Stomach (tissue), 9 donors: ENCODE measurements around the gene NUDT1. TPM values are rescaled to one million over a fixed set of nuclear protein-coding genes. Genes with fewer than 3 reads are reported as not detected.
"Not testable (repeated sequence)": the region's sequence is repeated elsewhere in the genome, so short reads cannot be mapped to it uniquely, and the experiment has no call there.

Source experiments
- DNase-seq, 2 donors: peaks; one replicate each; pipeline versions ENCODE4 v3.0.0 to v3.0.0-alpha.2; 2013 to 2019
- H3K27ac ChIP-seq, 5 donors: fragments of 200-600 bp in 4 of 5; sonication (generic) in 4 of 5; one replicate each; pipeline ENCODE4 v1.5.1; 2013 to 2019; ENCODE audit warnings: mild to moderate bottlenecking in 1 of 5, moderate library complexity in 1 of 5
- H3K27me3 ChIP-seq, 3 donors: fragments of 200-600 bp; sonication (generic); one replicate each; pipeline ENCODE4 v1.5.1; 2017 to 2019; ENCODE audit warnings: mixed run types in 1 of 3
- H3K36me3 ChIP-seq, 4 donors: fragments of 200-600 bp; sonication (generic); 1 replicate in 3 of 4; 2 replicates in 1 of 4; pipeline ENCODE4 v1.5.1; 2016 to 2019
- H3K4me1 ChIP-seq, 4 donors: fragments of 200-600 bp; sonication (generic); one replicate each; pipeline ENCODE4 v1.5.1; 2016 to 2019
- H3K4me3 ChIP-seq, 4 donors: fragments of 200-600 bp; sonication (generic) in 3 of 4; one replicate each; pipeline ENCODE4 v1.5.1; 2016 to 2019; ENCODE audit warnings: mild to moderate bottlenecking in 1 of 4
- H3K9me3 ChIP-seq, 4 donors: fragments of 200-600 bp; sonication (generic); one replicate each; pipeline ENCODE4 v1.5.1; 2016 to 2019
- CTCF ChIP-seq, 7 experiments: fragments of 450-650 bp in 4 of 7; fragments of 200-600 bp in 3 of 7; sonication (generic) in 3 of 7; IDR thresholded peaks; one replicate each; pipeline ENCODE4 v1.5.1; 2016 to 2019; ENCODE audit warnings: antibody characterized with exemption in 7 of 7, control low read depth in 2 of 7, mild to moderate bottlenecking in 1 of 7
- EP300 ChIP-seq: sonication (generic); formaldehyde crosslinking; IDR thresholded peaks from one replicate; pipeline ENCODE4 v1.6.1; 2017; ENCODE audit warnings: antibody characterized with exemption
- POLR2A ChIP-seq, 4 donors: fragments of 450-650 bp; IDR thresholded peaks; one replicate each; pipeline ENCODE4 v1.6.1; 2016; ENCODE audit warnings: antibody characterized with exemption in 4 of 4, control low read depth in 2 of 4, mild to moderate bottlenecking in 1 of 4, moderate library complexity in 1 of 4
- POLR2AphosphoS5 ChIP-seq, 3 donors: sonication (generic); formaldehyde crosslinking; IDR thresholded peaks; one replicate each; pipeline ENCODE4 v1.6.1; 2016; ENCODE audit warnings: antibody characterized with exemption in 3 of 3
- WGBS, 5 donors: extraction: QIAGEN DNeasy Blood & Tissue Kit in 3 of 5; methylation state at CpG; one replicate each; pipeline versions ENCODE4 v1.1.5 to v1.1.7; 2013 to 2018; 5-methylcytosine and 5-hydroxymethylcytosine counted together
- intact Hi-C: fragments of 100-400 bp; cut with DNase I; formaldehyde crosslinking; loops from one replicate; pipeline ENCODE4 v1.15.1; 2023; ENCODE audit warnings: low total_unique reads
- polyA plus RNA-seq, 3 donors: library from polyadenylated mRNA; stranded (reverse); fragments of 200-250 nt; gene quantifications; one replicate each; pipeline ENCODE4 v1.2.3, GENCODE V29; 2013
- total RNA-seq, 5 donors: library from RNA; depleted of rRNA; stranded (reverse); fragments of >200 nt; gene quantifications; one replicate each; pipeline versions ENCODE4 v1.1.0 to v1.2.3, GENCODE V29; 2014 to 2016
- donor health status: healthy with polysubstance abuse.
- donor health status: Bipolar disorder and iron deficiency.
- donor health status: healthy.

Gene NUDT1
- total and polyA plus RNA-seq, 8 donors: 4.6 to 37.1 (median 12.0) TPM; not detected in 2

DNA sequence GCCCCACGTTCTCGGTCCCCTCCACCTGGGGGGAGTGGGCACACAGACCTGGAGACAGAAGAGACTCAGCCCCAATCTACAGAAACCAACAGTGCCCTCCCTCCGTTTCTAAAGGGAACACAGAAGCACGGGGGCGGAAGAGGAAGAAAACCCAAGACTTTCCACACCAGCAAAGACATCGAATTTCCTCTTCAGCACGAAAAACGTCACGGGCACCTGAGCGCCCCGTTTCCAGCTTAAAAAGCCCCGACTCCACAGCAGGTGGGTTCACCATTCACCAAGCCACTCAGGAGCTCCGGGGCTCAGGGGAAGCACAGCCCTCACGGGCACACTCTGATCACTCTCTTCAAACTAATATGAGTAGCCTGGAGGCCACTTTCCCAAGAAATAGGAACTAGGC is 19.6 kb downstream of the NUDT1 start:
- Histone ChIP-seq H3K27ac (peak overlapping the region in 1 of 5 donors; percentile 24), H3K27me3 (no peaks in the 10 kb centered on the region), H3K4me3 (no peak overlapping the region), H3K36me3 (peaks cover 11 to 61% (median 55%) of the 10 kb centered on the region in 4 donors), H3K9me3 (no peaks in the 10 kb centered on the region), H3K4me1 (no peaks in the 10 kb centered on the region)
- DNase-seq: no peak
- TF ChIP-seq CTCF (IDR thresholded peaks at IDR 0.05) (no peak), POLR2AphosphoS5 (IDR thresholded peaks at IDR 0.05) (no peak), POLR2A (IDR thresholded peaks at IDR 0.05) (no peak), EP300 (no peak)
- intact Hi-C loops: no loop called here
- 73 to 88% (median 86%) methylated on average over 14 of the region's 14 CpGs for WGBS, 5 donors

- TF ChIP-seq EP300: no peak
- no peak for TF ChIP-seq POLR2AphosphoS5 (IDR thresholded peaks at IDR 0.05)
- TF ChIP-seq CTCF (IDR thresholded peaks at IDR 0.05): no peak
- no peak for TF ChIP-seq POLR2A (IDR thresholded peaks at IDR 0.05)
- WGBS, 5 donors: 90 to 95% (median 92%) methylated on average over 12 to 18 of the region's 18 CpGs
- no peaks in the 10 kb centered on the region for H3K9me3 ChIP-seq
- DNase-seq: no peak
- intact Hi-C loops: no loop called here
- peaks cover 11 to 47% (median 43%) of the 10 kb centered on the region in 4 donors for H3K36me3 ChIP-seq
- H3K4me3 ChIP-seq: no peak overlapping the region
- H3K27ac ChIP-seq: no peak overlapping the region
- H3K27me3 ChIP-seq: no peaks in the 10 kb centered on the region
- H3K4me1 ChIP-seq: no peaks in the 10 kb centered on the region
These were observed 21.1 kb downstream of the NUDT1 start for GRCh38 chr7:2263176-2263575.

DNA sequence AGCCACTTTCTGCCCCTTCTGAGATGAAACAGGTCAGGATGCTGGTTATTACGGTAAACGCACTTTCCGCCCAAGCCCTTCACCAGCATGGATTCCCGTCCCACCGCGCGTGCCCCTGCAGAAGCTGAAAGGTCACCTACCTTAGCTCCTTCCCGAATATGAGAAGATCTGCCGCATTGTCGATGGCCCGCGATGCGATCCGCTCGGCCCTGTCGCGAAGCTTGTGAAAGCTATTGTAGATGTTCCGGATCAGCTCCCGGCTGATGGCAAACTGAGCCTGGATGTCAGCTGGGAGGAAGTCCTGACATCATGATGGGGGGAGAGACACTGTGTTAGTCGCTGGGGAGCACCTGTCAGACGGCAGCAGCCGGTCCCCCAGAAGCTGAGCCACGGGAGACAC is 22.1 kb downstream of the NUDT1 start:
- intact Hi-C loops: no loop called here
- 97 to 98% (median 97%) methylated on average over 23 of the region's 23 CpGs for whole genome bisulfite sequencing, 5 donors
- no peak for DNase-seq
- Histone ChIP-seq H3K4me3 (no peak overlapping the region), H3K9me3 (no peaks in the 10 kb centered on the region), H3K36me3 (peaks cover 11 to 45% (median 35%) of the 10 kb centered on the region in 4 donors), H3K27ac (no peak overlapping the region), H3K27me3 (no peaks in the 10 kb centered on the region), H3K4me1 (no peaks in the 10 kb centered on the region)
- TF ChIP-seq EP300 (no peak), POLR2AphosphoS5 (IDR thresholded peaks at IDR 0.05) (no peak), CTCF (IDR thresholded peaks at IDR 0.05) (no peak)

- Histone ChIP-seq H3K4me3 (no peak overlapping the region), H3K27ac (no peak overlapping the region), H3K4me1 (no peaks in the 10 kb centered on the region), H3K27me3 (no peaks in the 10 kb centered on the region), H3K9me3 (no peaks in the 10 kb centered on the region), H3K36me3 (peaks cover 14 to 58% (median 54%) of the 10 kb centered on the region in 4 donors)
- 71 to 81% (median 75%) methylated on average over 10 of the region's 10 CpGs for WGBS, 5 donors
- intact Hi-C loops: no loop called here
- no peak for TF ChIP-seq EP300
- TF ChIP-seq CTCF (IDR thresholded peaks at IDR 0.05): no peak
- no peak for TF ChIP-seq POLR2AphosphoS5 (IDR thresholded peaks at IDR 0.05)
- no peak for TF ChIP-seq POLR2A (IDR thresholded peaks at IDR 0.05)
- DNase-seq: no peak
These were observed 24.9 kb downstream of the NUDT1 start for GRCh38 chr7:2266911-2267310.

DNA sequence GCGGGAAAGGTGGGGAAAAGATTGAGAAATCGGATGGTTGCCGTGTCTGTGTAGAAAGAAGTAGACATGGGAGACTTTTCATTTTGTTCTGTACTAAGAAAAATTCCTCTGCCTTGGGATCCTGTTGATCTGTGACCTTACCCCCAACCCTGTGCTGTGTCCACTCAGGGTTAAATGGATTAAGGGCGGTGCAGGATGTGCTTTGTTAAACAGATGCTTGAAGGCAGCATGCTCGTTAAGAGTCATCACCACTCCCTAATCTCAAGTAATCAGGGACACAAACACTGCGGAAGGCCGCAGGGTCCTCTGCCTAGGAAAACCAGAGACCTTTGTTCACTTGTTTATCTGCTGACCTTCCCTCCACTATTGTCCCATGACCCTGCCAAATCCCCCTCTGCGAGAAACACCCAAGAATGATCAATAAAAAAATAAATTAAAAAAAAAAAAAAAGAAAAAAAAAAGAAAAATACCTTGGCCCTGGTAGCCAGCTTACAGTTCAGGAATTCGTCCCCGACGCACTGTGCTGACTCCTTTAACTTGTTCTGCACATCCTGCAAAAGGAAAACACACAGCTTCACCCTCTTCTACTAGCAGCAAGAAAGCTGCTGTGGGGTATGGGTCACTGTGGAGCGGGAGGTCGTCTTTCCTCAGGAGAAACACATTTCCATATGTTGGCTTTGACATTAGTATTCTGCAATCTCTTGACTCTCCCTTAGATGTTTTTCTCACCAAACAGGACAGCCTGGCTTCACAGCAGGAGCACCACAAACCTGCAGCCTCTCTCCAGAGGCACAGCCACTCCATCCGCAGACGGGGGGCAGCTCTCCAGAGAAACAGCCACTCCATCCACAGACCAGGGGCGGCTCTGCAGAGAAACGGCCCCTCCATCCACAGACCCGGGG is 27.3 kb downstream of the NUDT1 start:
- intact Hi-C loops, H3K9me3 ChIP-seq, DNase-seq, H3K4me3 ChIP-seq, H3K4me1 ChIP-seq, H3K27me3 ChIP-seq, H3K27ac ChIP-seq: not testable (repeated sequence)
- 64 to 79% (median 74%) methylated on average over 12 to 15 of the region's 18 CpGs for WGBS, 5 donors
- peaks cover 14 to 50% (median 46%) of the 10 kb centered on the region in 4 donors for H3K36me3 ChIP-seq
